NT2/D1 (cell line): ENCODE data around the gene PDE4B.
"Not testable (repeated sequence)": the region's sequence is repeated elsewhere in the genome, so short reads cannot be mapped to it uniquely, and the experiment has no call there.

Source experiments
- DNase-seq: peaks from one replicate; pipeline ENCODE4 v3.0.0-alpha.2; 2011; ENCODE audit warnings: low read depth, low spot score
- H3K27me3 ChIP-seq: 2 replicates; pipeline ENCODE4 v1.6.0; 2011; ENCODE audit warnings: mild to moderate bottlenecking; ENCODE audit not compliant: insufficient read length, insufficient read depth
- H3K36me3 ChIP-seq: 2 replicates; pipeline ENCODE4 v1.6.1; 2011; ENCODE audit warnings: mild to moderate bottlenecking, low read length, mixed read lengths; ENCODE audit not compliant: insufficient read depth, insufficient read length
- H3K4me1 ChIP-seq: 2 replicates; pipeline ENCODE4 v1.5.1; 2011; ENCODE audit not compliant: insufficient read depth, insufficient read length
- H3K4me3 ChIP-seq: 2 replicates; pipeline ENCODE4 v1.5.1; 2011; ENCODE audit warnings: low read depth; ENCODE audit not compliant: insufficient read length
- H3K9ac ChIP-seq: 2 replicates; pipeline ENCODE4 v1.6.0; 2011; ENCODE audit warnings: low read depth; ENCODE audit not compliant: insufficient read length
- H3K9me3 ChIP-seq: 2 replicates; pipeline ENCODE4 v1.5.1; 2011; ENCODE audit warnings: mild to moderate bottlenecking, low read length; ENCODE audit not compliant: insufficient read depth
- SUZ12 ChIP-seq: IDR thresholded peaks from 2 replicates; pipeline ENCODE4 v1.6.1; 2011; ENCODE audit not compliant: insufficient read length, insufficient read depth; ENCODE audit errors: extremely low read depth
- YY1 ChIP-seq: IDR thresholded peaks from 2 replicates; pipeline ENCODE4 v1.6.1; 2011; ENCODE audit not compliant: insufficient read length, insufficient read depth
- ZNF274 ChIP-seq: IDR thresholded peaks from 2 replicates; pipeline ENCODE4 v1.6.1; 2011; ENCODE audit warnings: mild to moderate bottlenecking, low read depth, low read length

Gene PDE4B

DNA sequence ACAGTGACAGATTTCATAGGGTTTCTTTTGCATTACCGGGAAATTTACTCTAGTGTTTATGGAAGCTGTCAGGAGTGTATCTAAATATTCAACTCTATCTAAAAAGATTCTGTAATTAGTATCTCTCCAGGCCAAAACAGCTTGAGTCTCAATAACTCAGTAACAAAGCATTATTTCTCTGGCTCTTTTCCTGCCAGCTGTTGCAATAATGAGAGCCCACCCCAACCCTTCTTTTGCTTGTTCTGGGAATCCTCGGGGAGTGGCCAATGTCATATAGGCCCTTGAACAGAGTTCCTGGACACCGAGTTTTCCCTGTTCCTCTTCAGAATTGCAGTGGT, 621.1 kb downstream of the PDE4B start:
- Histone ChIP-seq H3K9ac (no peak overlapping the region), H3K27me3 (no peaks in the 10 kb centered on the region), H3K4me3 (no peak overlapping the region), H3K36me3 (no peaks in the 10 kb centered on the region), H3K9me3 (peaks cover 27% of the 10 kb centered on the region; the same call in 1 of the 2 replicates), H3K4me1 (no peaks in the 10 kb centered on the region)
- no peak for DNase-seq
- TF ChIP-seq SUZ12 (no peak), ZNF274 (no peak)

DNA sequence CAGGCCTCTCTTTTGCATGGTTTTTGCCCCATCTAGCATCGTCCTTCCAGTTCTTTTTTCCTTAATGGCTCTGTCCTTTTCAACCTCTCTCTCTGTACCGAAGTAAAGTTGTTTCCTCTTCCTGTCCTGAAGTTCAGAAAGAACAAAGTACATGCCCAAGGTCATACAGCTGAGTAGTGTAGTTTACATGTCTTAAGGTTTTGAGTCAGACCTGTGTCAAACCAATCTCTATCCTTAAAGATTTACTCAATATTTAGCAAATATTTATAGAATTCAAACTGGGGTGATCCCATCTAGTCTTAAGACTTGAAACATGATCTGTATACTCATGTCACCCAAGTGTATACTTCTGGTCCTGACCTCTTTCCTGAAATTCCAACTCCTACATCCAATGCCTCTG, 622.6 kb downstream of the PDE4B start:
- no peak for DNase-seq
- TF ChIP-seq YY1 (no peak), SUZ12 (no peak), ZNF274 (no peak)
- Histone ChIP-seq H3K4me3 (no peak overlapping the region), H3K27me3 (no peaks in the 10 kb centered on the region), H3K9me3 (peaks cover 32% of the 10 kb centered on the region; the same call in 1 of the 2 replicates), H3K4me1 (no peaks in the 10 kb centered on the region), H3K9ac (no peak overlapping the region), H3K36me3 (no peaks in the 10 kb centered on the region)

- TF ChIP-seq YY1 = no peak
Observed at GRCh38 chr1:66415866-66416265, 623.2 kb downstream of the PDE4B start.

DNA sequence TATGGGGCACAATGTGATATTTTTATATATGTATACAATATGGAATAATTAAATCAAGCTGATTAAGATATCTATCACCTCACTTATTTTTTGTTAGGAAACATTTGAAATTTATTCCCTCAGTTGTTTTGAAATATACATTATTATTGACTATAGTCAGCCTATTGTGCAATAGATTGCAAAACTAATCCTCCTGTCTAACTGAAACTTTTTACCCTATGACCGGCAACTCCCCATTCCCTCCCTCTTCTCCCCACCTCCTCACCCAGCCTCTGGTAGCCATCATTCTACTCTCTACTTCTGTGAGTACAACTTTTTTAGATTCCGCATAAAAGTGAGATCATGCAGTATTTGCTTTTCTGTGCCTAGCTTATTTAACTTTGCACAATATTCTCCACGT, 623.6 kb downstream of the PDE4B start:
- H3K36me3 ChIP-seq = no peaks in the 10 kb centered on the region
- H3K9me3 ChIP-seq = peaks cover 32% of the 10 kb centered on the region; the same call in 1 of the 2 replicates
- H3K9ac ChIP-seq = no peak overlapping the region
- no peak for DNase-seq
- no peaks in the 10 kb centered on the region for H3K4me1 ChIP-seq
- no peaks in the 10 kb centered on the region for H3K27me3 ChIP-seq
- no peak for TF ChIP-seq SUZ12
- TF ChIP-seq YY1 = no peak
- no peak for TF ChIP-seq ZNF274
- no peak overlapping the region for H3K4me3 ChIP-seq

More at GRCh38 chr1:66415866-66416265, 623.2 kb downstream of the PDE4B start:
- no peaks in the 10 kb centered on the region for H3K4me1 ChIP-seq
- H3K36me3 ChIP-seq = no peaks in the 10 kb centered on the region
- no peaks in the 10 kb centered on the region for H3K27me3 ChIP-seq
- DNase-seq = no peak
- no peak overlapping the region for H3K4me3 ChIP-seq
- H3K9me3 ChIP-seq = peaks cover 32% of the 10 kb centered on the region; the same call in 1 of the 2 replicates
- H3K9ac ChIP-seq = no peak overlapping the region

DNA sequence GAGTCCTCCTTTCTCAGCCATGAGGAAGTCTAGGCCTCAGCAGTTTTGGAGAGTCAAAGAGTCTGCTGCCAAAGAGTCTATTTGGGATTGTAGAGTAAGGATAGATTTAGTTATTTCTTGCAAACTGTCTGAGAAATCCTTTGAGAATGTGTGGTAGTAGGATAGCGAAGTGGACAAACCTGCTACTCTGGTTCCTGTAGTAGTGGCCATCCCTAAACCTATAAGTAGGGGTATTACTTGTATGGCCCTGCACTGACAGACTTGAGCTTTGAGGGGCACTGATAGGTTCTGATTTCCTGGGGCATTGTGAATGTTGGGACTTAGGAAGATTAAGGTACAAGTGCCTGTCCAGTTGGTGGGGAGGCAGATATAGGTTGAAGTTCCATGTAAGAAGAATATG, 625.3 kb downstream of the PDE4B start:
- no peak for DNase-seq
- Histone ChIP-seq H3K9ac (no peak overlapping the region), H3K36me3 (no peaks in the 10 kb centered on the region), H3K4me3 (no peak overlapping the region), H3K27me3 (no peaks in the 10 kb centered on the region), H3K9me3 (peaks cover 32% of the 10 kb centered on the region; the same call in 1 of the 2 replicates), H3K4me1 (no peaks in the 10 kb centered on the region)
- TF ChIP-seq ZNF274 = no peak
- no peak for TF ChIP-seq YY1
- no peak for TF ChIP-seq SUZ12

GRCh38 chr1:66420171-66420570, 627.5 kb downstream of the PDE4B start:
- not testable (repeated sequence) for DNase-seq, H3K4me3 ChIP-seq, H3K9ac ChIP-seq, H3K36me3 ChIP-seq, H3K4me1 ChIP-seq, H3K27me3 ChIP-seq
- H3K9me3 ChIP-seq = peaks cover 42% of the 10 kb centered on the region; the same call in 1 of the 2 replicates

GRCh38 chr1:66420906-66421305, 628.2 kb downstream of the PDE4B start:
- not testable (repeated sequence) for H3K27me3 ChIP-seq, H3K9ac ChIP-seq, DNase-seq, H3K4me3 ChIP-seq, H3K4me1 ChIP-seq, H3K36me3 ChIP-seq
- H3K9me3 ChIP-seq = peaks cover 45% of the 10 kb centered on the region; the same call in 1 of the 2 replicates

- TF ChIP-seq ZNF274 = no peak
- TF ChIP-seq SUZ12 = no peak
- TF ChIP-seq YY1 = no peak
- Histone ChIP-seq H3K9me3 (peaks cover 40% of the 10 kb centered on the region), H3K4me1 (no peaks in the 10 kb centered on the region), H3K9ac (no peak overlapping the region), H3K36me3 (no peaks in the 10 kb centered on the region), H3K4me3 (no peak overlapping the region), H3K27me3 (no peaks in the 10 kb centered on the region)
- DNase-seq = no peak
Observed at GRCh38 chr1:66422804-66423203, 630.1 kb downstream of the PDE4B start.
